WERI-Rb-1 (cell line): ENCODE results near the gene SARM1.
A peak's percentile ranks its signal among the peaks of the same experiment; 100 is the strongest.

ENCODE experiments used
- DNase-seq: peaks from one replicate; pipeline ENCODE4 v3.0.0-alpha.2; 2020
- H3K27ac ChIP-seq: fragments of 250-450 bp; sonication (Bioruptor Pico); 2 replicates; pipeline ENCODE4 v1.5.1; 2020; ENCODE audit warnings: mild to moderate bottlenecking, moderate library complexity
- H3K27me3 ChIP-seq: fragments of 250-450 bp; sonication (Bioruptor Pico); 2 replicates; pipeline ENCODE4 v1.5.1; 2021; ENCODE audit warnings: mild to moderate bottlenecking, low read depth, moderate library complexity; ENCODE audit not compliant: insufficient read depth, severe bottlenecking
- H3K36me3 ChIP-seq: fragments of 250-450 bp; sonication (Bioruptor Pico); 2 replicates; pipeline ENCODE4 v1.5.1; 2020; ENCODE audit warnings: mild to moderate bottlenecking, moderate library complexity
- H3K4me3 ChIP-seq: 2 replicates; pipeline ENCODE4 v1.5.1; 2011; ENCODE audit warnings: low read depth, mild to moderate bottlenecking, control low read depth, low read length
- H3K9me3 ChIP-seq: fragments of 250-450 bp; sonication (Bioruptor Pico); 2 replicates; pipeline ENCODE4 v1.5.1; 2021; ENCODE audit warnings: mild to moderate bottlenecking, moderate library complexity; ENCODE audit not compliant: severe bottlenecking
- TF ChIP-seq, protein P1 (sequence below): IDR thresholded peaks from 2 replicates; pipeline ENCODE4 v1.5.1; 2011; ENCODE audit warnings: low read depth, mild to moderate bottlenecking, control low read depth, inconsistent platforms, low read length

The SARM1 gene

DNA sequence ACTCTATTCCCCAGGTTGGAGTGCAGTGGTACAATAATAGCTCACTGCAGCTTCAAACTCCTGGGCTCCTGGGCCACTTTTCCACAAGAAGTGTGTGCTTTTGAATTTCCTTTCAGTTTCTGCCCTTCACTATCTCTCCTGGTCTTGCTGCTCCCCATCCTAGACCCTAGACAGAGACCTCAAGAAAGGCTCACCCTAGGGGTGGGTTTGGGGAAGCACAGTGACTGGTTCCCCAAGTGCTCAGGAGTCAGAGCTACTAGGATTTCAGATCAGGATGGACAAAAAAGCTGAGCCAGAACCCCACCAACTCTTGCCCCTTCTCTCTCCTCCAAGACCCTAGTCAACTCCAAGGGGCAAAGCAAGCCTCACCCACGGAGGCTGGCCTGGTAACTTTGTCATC is 4.9 kb upstream of the SARM1 start:
- TF ChIP-seq, protein P1, sequence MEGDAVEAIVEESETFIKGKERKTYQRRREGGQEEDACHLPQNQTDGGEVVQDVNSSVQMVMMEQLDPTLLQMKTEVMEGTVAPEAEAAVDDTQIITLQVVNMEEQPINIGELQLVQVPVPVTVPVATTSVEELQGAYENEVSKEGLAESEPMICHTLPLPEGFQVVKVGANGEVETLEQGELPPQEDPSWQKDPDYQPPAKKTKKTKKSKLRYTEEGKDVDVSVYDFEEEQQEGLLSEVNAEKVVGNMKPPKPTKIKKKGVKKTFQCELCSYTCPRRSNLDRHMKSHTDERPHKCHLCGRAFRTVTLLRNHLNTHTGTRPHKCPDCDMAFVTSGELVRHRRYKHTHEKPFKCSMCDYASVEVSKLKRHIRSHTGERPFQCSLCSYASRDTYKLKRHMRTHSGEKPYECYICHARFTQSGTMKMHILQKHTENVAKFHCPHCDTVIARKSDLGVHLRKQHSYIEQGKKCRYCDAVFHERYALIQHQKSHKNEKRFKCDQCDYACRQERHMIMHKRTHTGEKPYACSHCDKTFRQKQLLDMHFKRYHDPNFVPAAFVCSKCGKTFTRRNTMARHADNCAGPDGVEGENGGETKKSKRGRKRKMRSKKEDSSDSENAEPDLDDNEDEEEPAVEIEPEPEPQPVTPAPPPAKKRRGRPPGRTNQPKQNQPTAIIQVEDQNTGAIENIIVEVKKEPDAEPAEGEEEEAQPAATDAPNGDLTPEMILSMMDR: peak; percentile 36
- Histone ChIP-seq H3K4me3 (no peak overlapping the region), H3K27me3 (no peaks in the 10 kb centered on the region), H3K9me3 (no peaks in the 10 kb centered on the region), H3K36me3 (peaks cover 7% of the 10 kb centered on the region), H3K27ac (peak overlapping the region; percentile 83)
- no peak for DNase-seq

DNA sequence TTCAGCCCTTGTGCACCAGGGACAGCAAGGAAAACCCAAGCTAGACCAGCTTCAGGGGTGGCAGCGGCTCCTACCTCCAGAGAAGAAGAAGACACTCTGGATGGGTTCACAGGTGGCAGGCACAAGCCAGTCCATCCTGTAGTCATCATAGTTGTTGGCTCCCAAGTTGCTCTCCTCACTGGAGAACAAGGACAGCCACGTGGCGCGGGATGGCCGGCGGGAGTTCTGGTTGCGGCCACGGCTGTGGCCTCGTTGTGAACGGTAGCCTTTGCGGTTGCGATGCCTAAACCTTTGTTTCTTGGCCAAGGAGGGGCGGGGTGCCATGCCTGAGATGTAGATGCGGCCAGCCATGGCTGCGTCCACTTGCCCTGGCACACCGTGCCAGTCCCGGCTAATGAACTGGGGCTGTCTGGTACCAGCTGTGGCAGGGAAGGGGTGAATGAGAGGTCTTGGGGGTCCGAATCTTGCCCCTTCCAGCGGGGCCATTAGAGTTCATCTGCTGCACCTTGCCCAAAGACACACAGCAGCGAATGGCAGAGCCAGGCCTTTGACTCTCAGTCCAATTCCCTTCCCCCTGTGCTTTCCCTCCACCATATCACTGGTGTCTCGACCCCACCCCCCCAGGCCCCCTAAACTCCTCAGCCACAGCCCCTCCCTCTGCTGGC is 3.7 kb upstream of the SARM1 start:
- no peak overlapping the region for H3K4me3 ChIP-seq
- TF ChIP-seq, protein P1: no peak
- DNase-seq: no peak
- H3K27ac ChIP-seq: no peak overlapping the region
- peaks cover 5% of the 10 kb centered on the region; the same call in 1 of the 2 replicates for H3K36me3 ChIP-seq
- H3K9me3 ChIP-seq: no peaks in the 10 kb centered on the region
- H3K27me3 ChIP-seq: no peaks in the 10 kb centered on the region

DNA sequence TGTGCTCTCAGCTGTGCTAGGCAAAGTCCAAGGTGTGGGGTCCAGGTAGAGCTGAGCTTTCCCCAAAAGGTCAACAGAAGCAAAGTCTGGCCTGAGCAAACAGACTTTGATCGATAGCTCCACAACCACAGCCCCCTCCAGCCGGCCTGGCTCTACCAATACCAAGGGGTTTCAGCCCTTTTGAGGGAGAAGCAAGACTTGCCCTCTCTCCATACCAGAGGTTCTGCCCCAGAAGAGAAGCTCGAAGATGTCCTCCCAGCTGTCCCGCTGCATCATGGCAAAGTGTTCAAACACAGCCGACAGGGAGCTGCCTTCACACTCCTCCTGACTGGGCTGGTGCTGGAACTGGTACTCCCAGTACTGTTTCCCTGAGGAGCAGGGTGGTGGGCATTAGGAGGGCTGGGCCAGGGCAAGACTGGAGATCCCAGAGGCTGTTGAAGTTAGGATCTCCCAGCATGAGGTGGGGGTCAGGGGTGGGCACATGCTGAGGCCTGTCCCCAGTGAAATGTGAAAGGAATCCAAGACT is 3.1 kb upstream of the SARM1 start:
- H3K27me3 ChIP-seq: no peaks in the 10 kb centered on the region
- no peak overlapping the region for H3K4me3 ChIP-seq
- TF ChIP-seq, protein P1: no peak
- DNase-seq: no peak
- H3K36me3 ChIP-seq: peaks cover 9% of the 10 kb centered on the region
- H3K27ac ChIP-seq: no peak overlapping the region
- H3K9me3 ChIP-seq: no peaks in the 10 kb centered on the region

DNA sequence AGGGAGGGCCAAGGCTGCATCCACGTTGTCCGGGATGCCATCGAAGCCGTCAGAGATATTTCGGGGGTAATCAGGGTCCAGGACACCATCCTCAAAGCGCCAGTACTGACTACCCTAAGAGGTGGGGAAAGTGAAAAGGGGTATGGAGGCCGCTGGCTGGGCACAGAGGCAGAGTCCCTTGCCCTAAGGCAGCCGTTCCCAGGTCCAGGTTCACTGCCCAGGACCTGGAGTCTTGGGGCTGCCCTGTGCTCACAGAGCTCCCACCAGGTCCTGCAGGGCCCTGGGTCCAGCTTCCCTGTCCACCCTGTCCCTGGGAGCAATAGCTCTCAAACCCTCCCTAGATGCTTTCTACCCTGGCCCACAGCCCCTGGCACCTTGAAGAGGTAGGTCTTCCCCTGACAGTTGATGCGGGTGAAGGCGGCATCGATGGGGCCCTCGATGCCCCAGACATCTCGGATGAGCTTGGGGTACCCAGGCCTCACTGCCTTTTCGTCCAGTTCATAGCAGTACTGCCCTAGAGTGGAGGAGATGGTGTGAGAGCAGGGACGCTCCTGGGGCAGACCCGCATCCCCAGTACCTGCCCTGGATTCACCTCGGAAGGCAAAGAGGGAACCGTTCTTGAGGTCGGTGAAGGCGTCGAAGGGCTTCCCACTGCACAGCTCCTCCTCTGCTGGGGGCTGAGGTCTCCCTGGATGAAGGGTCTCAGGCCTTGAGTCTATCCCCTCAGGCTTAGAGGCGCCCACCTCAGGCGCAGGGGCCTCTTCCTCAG is 2.4 kb upstream of the SARM1 start:
- Histone ChIP-seq H3K4me3 (no peak overlapping the region), H3K27me3 (no peaks in the 10 kb centered on the region), H3K27ac (peak overlapping the region; percentile 80), H3K36me3 (peaks cover 14% of the 10 kb centered on the region), H3K9me3 (no peaks in the 10 kb centered on the region)
- TF ChIP-seq, protein P1: no peak
- DNase-seq: no peak

DNA sequence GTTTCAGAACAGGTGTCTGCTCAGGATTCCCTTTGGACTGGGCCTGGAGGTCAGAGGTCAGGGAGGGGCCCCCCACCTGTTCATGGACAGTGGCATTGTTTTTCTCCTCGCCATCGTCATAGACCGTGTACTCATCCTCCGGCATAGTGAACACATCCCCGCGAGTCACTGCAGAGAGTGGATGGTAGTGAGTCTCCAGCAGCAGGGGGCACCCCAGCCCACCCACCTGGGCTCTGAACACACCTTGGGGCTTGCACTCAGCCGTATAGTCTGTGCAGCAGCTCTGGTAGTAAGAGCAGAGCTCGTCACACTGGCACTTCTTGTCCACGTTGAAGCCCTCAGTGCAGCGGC is 1.8 kb upstream of the SARM1 start:
- peak; percentile 38 for DNase-seq
- H3K27me3 ChIP-seq: no peaks in the 10 kb centered on the region
- TF ChIP-seq, protein P1: peak; percentile 38
- peak overlapping the region; percentile 80 for H3K27ac ChIP-seq
- H3K36me3 ChIP-seq: peaks cover 12% of the 10 kb centered on the region
- no peak overlapping the region; the same call in 1 of the 2 replicates for H3K4me3 ChIP-seq
- no peaks in the 10 kb centered on the region for H3K9me3 ChIP-seq
